WI38 (cell line): ENCODE data around the gene ST6GALNAC6.

Experiments used
- H3K4me3 ChIP-seq: 2 replicates; pipeline ENCODE4 v1.5.1; 2011; ENCODE audit warnings: low read depth, mild to moderate bottlenecking, control low read depth, low read length
- TF ChIP-seq, protein P1 (sequence below): IDR thresholded peaks from 2 replicates; pipeline ENCODE4 v1.5.1; 2012; ENCODE audit warnings: low read depth, mild to moderate bottlenecking, control low read depth, low read length

ST6GALNAC6 gene

DNA sequence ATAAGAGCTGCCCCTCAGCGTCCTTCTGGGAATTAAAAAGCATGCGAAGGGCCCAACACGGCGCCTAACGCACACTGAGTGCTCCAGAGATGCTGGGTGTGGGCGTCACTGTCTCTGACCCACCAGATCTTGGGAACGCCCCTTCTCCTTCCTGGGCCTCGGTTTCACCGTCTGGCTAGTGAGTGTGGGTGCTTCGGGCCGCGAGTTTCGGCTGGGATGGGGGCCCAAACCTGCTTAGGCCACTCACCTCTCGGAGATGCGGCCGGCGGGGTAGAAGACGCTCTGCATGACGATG is 27.4 kb upstream of the ST6GALNAC6 start:
- TF ChIP-seq, protein P1, sequence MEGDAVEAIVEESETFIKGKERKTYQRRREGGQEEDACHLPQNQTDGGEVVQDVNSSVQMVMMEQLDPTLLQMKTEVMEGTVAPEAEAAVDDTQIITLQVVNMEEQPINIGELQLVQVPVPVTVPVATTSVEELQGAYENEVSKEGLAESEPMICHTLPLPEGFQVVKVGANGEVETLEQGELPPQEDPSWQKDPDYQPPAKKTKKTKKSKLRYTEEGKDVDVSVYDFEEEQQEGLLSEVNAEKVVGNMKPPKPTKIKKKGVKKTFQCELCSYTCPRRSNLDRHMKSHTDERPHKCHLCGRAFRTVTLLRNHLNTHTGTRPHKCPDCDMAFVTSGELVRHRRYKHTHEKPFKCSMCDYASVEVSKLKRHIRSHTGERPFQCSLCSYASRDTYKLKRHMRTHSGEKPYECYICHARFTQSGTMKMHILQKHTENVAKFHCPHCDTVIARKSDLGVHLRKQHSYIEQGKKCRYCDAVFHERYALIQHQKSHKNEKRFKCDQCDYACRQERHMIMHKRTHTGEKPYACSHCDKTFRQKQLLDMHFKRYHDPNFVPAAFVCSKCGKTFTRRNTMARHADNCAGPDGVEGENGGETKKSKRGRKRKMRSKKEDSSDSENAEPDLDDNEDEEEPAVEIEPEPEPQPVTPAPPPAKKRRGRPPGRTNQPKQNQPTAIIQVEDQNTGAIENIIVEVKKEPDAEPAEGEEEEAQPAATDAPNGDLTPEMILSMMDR: no peak
- peak overlapping the region; percentile 29 for H3K4me3 ChIP-seq

DNA sequence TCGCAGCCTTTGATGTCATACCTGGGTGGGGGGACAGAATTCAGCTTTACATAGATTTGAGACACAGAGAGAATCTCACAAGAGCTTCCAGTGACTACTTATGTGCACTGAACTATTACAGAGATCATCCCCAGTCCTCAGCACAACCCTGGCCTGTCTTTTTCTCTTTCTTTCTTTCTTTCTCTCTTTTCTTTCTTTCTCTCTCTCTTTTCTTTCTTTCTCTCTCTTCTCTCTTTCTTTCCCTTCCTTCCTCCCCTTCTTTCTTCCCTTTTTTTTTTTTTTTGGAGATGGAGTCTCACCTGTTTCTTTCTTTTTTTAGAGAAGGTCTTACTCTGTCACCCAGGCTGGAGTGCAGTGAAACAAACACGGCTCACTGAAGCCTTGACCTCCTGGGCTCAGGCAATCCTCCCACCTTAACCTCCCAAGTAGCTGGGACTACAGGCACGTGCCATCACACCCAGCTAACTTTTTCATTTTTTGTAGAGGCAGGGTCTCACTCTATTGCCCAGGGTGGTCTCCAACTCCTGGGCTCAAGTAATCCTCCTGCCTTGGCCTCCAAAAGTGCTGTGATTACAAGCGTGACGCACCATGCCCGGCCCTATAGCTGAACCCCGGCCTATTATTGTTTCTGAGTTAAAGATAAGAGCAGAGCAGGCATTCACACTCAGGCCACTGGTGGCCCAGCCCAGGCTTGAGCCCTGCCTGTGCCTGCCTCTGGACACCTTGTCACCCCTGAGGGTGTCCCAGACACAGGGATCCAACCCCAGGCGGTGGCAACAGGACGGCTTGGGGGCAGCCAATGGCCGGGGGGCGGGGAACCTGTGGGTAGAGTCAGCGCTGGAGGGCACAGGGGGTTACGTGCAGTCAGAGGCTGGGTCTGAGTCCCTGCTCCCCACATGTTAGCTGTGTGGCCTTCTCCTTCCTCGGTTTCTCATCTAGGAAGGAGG is 26.8 kb upstream of the ST6GALNAC6 start:
- TF ChIP-seq, protein P1: no peak
- H3K4me3 ChIP-seq: no peak overlapping the region

DNA sequence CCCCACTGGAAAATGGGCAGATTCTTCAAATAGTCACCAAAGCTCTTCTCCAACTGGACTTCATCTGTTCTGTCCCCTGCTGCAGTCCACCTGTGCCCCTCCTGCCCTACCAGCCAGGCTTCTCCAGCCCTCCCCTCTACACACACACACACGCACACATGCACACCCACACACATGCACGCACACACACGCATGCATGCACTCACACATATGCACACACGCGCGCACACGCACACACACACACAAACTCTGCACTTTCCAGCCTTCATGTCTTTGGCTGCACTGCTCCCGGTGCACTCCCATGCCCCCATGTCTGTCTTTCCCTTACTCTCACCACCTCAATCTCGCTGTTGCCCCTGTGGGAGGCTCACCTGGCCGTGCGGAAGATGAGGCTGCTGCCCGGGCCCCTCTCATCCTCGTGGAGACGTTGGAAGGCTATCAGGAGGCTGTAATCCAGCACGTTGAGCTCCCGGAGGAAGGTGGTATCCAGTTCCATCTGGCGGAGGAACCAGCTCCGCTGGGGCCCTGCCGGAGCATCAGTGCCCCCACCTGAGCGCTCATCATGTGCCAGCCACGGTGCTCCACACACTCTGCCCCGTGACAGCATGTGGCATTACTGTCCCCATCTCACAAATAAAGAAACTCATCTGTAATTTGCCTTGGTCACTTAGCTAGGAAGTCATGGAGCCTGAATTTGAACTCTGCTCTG is 25.5 kb upstream of the ST6GALNAC6 start:
- no peak overlapping the region for H3K4me3 ChIP-seq
- TF ChIP-seq, protein P1: no peak

GRCh38 chr9:127923771-127924170 is 24.4 kb upstream of the ST6GALNAC6 start:
- no peak overlapping the region for H3K4me3 ChIP-seq
- TF ChIP-seq, protein P1: no peak

DNA sequence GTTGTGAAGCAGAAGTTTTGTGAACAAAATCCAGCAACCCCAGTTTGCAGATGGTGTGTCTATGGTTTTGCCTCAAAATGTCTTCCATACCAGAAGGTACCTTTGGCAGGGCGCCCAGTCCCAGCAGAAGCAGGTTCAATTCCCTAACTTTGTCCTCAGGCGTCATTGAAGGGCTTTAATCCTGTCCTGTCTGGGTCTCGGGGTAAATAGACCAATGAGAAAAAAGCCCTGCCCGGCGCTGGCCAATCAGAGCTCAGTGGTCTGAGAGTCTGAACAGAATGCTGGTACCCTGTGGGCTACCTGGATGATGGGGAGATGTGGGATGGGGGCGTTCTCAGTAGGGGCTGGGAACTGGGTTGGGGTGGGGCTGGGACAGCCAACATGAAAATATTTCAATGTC is 23.6 kb upstream of the ST6GALNAC6 start:
- TF ChIP-seq, protein P1: no peak
- no peak overlapping the region for H3K4me3 ChIP-seq

DNA sequence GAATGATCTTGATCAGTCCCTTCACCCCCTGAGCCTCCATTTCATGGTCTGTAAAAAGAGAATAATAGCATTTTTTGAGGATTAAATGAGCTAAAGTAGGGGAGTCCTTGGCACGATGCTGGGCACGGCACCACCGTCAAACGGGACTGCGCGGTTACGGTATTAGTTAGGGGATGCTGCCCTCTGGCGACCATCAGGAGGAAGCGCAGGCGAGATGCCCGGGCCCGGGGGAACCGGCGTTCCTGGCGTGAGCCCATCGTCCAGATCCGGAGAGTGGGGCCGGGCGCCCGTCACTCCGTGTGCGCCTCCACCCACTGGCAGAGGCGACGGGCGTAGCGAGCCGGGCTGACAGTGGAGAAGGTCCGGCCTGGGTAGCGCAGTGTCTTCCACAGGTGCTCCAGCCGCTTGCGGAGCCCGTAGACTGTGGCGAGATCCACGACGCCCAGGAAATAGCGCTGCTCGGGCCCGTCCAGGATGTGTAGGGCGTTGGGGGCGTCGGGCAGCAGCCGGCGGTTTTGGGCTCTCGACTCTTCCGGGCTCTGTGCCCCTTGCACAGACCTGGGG is 22.2 kb upstream of the ST6GALNAC6 start:
- TF ChIP-seq, protein P1: peak; percentile 73
- peak overlapping the region; percentile 17; the same call in 1 of the 2 replicates for H3K4me3 ChIP-seq

DNA sequence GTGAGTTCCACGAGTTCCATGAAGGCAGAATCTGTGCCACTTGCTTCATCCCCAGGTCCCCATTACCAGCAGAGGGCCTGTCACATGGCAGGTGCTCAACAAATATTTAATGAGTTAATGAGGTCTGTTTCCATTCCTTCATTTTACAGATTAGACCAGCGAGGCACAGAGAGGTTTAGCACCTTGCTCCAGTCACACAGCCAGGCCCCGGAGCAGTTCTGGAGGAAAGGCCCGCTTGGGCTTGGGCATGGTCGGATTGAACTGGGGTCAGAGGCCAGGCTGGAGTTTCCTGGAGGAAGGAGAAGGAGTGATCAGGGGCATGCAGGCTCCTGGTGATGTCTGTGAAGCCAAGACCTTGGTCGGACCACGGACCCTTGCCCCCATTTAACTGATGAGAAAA is 21.4 kb upstream of the ST6GALNAC6 start:
- TF ChIP-seq, protein P1: no peak
- H3K4me3 ChIP-seq: no peak overlapping the region
